Measurements from ENCODE around the gene THOC2.

- TF ChIP-seq EZH2 (IDR thresholded peaks at IDR 0.05; ENCODE audit: insufficient read depth, poor library complexity, severe bottlenecking) (no peak), EZH2phosphoT487 (IDR thresholded peaks at IDR 0.05; ENCODE audit: insufficient read depth, low read depth) (no peak)
These were observed 19.4 kb downstream of the THOC2 start for GRCh38 chrX:123713434-123713833.
